Measurements from ENCODE around the gene MYH14.
"Not testable (repeated sequence)": the region's sequence is repeated elsewhere in the genome, so short reads cannot be mapped to it uniquely, and the experiment has no call there.

Gene MYH14

DNA sequence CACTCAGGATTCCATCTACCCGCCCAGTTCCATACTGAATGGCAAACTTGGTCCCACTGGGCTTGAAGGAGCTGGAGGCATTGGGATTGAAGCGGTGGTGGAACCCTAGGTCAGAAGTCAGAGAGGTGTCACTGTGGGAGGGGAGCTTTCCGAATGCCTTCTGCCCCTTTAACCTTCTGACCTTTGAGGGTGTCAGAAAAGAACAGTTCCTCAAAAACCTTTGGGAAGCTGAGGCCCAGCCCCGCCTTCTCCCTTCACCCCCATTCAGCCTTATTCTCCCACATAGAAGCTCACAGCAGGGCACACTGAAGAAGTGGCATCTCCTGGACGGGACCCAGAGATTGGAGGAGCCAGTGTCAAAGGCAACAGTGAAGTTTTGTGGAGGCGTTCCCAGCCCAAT, 133.6 kb downstream of the MYH14 start:
- DNase-seq: not testable (repeated sequence)

DNA sequence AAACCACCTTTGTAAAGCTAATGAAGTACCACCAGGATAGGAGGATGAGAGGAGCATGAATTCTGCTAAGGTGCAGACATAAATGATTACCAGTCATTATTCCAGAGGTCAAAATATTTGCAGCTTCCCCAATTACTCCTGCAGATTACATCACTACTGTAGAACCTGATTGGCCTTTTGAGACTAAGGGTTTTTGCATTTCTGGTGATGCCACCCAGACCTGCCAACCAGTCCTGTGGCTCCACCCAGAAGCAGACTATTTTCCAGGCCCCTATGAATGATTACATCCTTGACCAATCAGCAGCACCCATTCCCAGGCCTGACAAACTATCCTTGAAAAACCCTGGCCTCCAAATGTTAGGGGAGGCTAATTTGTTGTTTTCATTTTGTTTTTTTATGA, 136.9 kb downstream of the MYH14 start:
- no peak for DNase-seq

DNA sequence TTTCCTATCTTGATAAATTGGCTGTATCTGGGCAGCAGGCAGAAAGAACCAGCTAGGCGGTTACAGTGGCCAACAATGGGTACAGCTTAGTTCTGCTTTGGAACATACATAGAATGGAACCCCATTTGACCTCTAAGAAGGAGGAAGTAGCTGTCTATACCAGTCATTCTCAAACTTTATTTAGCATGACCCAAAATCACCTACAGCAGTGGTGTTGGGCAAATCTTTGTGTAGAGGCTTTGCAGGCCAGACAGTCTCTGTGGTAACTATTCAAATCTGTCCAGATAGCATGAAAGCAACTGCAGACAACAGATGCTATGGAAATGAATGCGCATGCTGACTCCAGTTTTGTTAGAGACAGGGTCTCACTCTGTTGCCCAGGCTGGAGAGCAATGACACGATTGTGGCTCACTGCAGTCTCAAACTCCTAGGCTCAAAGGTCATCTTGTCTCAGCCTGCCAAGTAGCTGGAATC, 137.7 kb downstream of the MYH14 start:
- DNase-seq: no peak

DNA sequence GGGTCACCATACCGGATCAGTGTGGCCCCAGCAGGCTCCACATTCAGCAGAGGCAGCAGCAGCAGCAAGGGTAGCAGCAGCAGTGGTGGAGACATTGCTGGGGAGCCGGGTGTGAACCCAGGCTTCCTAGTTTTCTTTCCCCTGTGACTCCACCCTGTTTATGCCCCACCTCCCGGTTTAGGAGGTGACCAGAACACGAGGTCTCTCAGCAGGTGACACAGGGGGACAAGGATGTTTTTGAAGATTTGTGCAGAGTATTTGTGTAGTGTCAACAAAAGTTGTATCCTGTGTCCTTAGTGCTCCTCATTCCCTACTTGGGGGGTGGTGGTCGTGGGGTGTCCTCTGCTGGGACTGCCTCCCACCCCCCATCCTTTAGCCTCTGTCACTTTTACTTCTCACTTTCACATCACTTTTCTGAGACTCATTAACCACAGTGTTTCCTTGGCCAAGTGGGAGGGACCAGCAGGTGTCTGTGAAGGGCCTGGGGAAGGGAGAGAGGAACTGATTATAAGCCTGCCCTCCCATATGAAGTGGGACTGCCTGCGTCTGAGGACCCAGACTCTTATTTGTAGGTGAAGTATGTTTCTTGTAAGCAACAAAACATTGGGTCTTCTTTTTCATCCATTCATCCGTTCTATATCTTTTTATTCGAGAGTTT, 141.4 kb downstream of the MYH14 start:
- DNase-seq: no peak

DNA sequence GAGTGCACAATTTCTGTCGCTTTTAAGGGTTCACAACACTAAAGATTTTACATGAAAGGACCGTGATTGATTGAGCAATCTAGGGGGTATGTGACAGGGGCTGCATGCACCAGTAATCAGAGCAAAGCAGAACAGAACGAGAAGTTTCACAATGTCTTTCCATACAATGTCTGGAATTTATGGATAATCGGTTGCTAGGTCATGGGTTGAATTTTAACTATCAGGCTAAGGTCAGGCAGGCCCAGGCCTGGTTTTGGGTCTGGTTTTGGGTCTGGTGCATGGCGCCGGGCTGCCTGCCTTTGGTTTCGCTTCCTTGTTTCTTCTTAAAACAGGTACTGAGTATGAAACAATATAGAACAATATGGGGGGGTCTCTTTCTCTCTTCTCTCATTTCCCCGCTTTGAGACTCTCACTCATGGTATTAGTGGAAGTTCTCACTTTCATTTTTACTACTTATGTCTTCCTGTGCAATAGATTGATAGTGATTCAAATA, 143.7 kb downstream of the MYH14 start:
- DNase-seq: not testable (repeated sequence)

DNA sequence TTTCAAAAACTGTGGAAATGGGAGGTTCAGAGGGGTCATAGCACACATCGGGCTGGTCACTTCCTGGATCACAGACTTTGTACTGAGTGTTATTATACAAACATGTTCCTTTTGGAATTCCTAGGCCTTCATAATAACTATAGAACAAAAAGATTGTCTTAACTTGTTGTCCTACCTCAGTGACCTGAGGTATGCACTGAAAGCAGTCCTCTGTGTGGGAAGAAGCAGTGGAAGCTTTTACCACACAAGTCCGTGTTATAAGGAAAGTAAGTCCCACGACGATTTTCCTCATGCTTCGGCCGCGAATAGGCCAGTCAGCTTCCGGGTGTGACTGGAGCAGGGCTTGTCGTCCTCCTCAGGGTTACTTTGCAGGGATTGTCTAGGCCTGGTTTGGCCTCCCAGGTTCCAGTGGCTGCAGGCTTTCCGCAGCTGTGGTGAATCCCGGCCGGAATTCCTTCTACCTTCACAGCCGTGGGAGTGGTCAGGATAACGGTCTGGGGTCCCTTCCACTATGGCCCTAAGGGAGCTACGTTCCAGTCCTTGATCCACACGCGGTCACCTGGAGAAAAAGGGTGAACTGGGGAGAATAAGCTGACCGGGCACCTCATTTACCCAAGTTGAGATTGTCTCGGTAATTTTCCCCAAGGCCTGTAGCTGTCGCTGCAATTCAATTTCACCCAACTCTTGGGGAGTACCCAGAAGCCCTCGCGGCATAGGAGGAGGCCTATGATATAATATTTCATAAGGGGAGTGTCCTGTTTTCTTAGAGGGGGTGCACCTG, 146.0 kb downstream of the MYH14 start:
- no peak for DNase-seq

DNA sequence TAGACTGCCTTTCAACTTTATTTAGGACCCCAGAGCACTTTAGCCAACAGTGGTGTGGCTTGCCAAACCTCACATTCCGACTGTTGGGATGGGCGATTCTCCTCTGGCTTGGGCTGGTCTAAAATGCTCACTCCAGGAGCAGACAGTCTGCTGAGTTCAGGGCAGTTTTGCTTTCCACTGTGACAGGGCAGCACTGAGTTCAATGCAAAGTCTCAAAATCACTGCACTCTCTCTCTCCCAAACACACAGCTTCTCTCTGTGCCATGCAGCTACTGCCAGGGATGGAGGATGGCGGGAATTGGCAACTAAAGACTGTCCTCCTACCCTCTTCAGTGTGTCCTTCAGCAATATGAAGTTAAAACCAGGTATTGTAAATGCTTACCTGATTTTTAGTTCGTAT, 148.8 kb downstream of the MYH14 start:
- DNase-seq: no peak

DNA sequence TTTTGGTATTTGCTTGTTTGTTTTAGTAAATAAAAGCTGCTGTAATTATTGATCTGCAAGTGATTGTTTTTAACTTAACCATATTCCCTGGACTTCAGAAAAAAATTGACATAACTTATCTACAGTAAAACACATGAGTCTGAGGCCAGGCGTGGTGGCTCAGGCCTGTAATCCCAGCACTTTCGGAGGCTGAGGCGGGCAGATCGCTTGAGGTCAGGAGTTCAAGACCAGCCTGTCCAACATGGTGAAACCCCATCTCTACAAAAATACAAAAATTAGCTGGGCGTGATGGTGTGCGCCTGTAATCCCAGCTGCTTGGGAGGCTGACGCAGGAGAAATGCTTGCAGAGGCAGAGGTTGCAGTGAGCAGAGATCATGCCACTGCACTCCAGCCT, 150.1 kb downstream of the MYH14 start:
- not testable (repeated sequence) for DNase-seq

DNA sequence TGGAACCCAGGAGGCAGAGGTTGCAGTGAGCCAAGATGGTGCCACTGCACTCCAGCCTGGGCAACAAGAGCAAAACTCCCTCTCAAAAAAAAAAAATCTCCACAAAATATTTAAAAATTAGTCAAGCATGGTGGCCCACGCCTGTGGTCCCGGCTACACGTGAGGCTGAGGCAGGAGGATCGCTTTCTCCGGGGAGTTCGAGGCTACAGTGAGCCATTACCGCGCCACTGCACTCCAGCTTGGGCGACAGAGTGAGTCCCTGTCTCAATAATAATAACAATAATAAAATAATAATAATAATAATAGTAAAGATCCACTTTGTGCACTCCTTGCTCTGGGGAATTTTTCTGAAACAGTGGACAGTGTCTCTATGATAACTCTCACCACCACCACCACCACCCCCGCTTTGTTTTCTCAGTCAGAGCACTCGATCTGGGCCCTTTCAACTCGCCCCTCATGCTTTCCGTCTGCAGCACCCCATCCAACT, 153.3 kb downstream of the MYH14 start:
- no peak for DNase-seq

DNA sequence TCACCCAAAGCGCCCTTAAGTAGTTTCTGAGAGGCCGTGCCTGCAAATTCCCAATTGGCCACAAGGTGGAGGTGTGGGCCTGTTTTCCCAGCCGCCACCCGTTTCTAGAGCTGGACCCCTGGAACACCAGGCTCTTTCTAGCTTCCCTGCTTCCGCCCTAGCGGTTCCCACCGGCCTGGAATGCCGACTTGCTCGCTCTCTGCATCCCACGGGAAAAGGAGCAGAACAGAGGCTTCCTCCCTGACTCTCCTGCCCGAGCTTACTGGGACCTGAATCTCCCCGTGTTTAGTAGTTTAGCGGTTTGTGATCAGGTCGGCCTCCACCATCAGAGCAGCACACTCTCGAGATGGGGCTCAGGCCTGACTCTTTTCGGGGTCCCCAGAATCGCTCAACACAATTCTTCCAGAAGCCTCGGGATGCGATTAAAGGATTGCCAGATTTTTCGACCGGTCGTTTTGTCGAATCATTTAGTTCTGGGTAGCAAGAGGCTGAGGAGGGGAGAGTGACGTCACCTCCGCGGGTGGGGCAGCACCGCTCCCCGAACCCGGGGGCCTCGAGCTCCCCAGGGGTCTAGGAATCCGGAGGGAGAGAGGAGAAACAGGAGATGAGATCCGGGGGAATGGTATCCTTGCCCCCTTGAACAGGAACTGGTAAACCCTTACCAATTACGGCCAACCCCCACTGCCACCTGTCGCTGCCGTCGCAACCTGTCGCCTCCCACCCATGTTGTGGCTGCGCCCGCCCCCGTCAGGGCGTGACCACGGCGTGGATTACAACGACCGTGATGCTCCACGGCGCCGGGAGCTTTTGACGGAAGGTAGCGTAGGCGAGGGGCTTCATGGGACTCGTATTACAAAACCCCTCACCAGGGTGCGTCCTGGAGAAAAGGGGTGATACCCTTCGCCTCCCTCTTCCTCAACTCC, 154.0 kb downstream of the MYH14 start:
- DNase-seq: peak; percentile 95

DNA sequence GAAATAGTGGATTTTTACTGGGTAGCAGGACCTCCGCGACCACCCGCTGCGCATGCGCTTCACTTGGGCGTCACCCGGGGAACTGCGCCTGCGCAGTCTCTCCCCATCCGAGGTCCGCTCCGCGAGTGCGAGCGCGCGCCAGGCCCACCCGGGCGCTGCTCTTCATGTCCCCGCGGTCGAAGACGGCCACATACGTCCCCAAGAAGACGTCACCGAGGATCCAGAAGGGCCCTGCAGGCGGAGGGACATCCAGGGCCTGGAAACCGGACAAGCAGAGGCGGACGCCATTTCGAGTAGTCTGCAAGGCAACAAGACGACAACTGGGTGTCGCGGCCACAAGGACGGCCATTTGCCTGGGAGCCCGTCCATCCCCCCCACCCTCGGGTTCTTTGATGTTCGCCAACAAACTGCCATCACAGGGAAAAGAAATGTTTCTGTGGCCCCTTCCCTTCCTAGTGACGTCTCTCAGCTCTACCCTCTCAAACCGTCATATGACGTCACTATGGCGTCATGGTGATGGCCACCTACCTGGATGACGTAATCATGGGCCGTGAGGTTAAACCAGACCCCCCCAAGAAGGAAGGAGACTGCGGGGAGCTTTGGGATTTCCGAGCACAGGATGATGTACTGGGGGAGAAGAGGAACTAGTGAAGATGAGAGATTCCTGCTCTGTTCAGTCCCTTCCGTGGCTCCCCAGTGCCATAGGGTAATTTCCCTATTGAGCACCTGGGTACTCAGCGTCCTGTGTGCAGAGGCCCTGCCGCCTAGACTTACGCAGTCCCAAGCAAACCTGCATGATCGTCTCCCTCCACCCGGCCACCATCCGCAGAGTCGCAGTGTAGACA, 155.3 kb downstream of the MYH14 start:
- peak; percentile 92 for DNase-seq

DNA sequence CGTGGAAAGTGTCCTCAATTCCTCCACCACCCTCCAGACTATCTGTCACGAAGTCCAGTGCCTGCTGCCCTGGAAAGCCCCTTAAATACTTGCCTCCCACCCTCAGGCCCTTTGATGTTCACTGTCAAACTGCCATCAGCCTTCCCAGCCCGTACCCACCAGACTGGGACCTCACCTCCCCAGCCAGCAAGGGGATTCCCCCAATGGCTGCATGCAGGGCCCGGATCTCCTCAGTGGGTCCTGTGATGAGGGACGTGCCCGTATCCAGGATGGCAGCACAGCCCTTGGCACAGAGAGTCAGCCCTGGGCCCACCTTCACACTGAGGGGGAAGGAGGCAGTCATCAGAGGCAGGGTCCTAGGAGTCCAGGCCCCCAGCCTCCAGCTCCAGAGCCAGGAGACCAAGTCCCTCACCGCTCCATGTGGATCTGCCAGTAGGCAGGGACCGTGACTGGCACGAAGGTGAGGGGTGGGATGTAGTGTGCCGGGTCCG, 156.0 kb downstream of the MYH14 start:
- no peak for DNase-seq

All from activated CD8-positive, alpha-beta memory T cell treated with anti-CD3 and anti-CD28 coated beads for 24 hours (primary cell).